Measurements from ENCODE around the gene WNK2.

DNA sequence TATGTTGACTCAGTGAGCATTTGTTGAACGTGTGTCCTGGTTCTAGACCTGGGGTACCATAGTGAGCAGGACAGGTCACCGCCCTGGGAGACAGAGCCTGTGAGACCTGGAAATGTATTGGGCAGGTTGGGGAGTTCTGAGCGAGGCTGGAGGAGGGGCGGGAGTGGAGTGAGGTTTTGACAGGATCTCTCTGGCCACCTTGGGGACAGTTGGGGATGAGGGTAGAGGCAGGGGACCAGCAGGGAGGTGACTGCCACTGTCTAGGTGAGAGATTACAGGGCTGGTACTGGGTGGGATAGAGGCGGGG lies 7.4 kb downstream of the WNK2 start:
- TF ChIP-seq EZH2phosphoT487 (IDR thresholded peaks at IDR 0.05; ENCODE audit: borderline replicate concordance, low read length) = no peak
- no peak for TF ChIP-seq CTCF (IDR thresholded peaks at IDR 0.05; ENCODE audit: low read depth, low read length, poor library complexity, severe bottlenecking)

Measured in DOHH2 (cell line).